Thymus (tissue), 11 donors: Measurements from ENCODE around the gene FBXO39. TPM values are rescaled to one million over a fixed set of nuclear protein-coding genes. Genes with fewer than 3 reads are reported as not detected.

Experiments
- DNase-seq, 9 donors: peaks; one replicate each; pipeline ENCODE4 v3.0.0-alpha.2; 2013; ENCODE audit warnings: low spot score in 9 of 9, low read depth in 6 of 9, missing footprints in 1 of 9
- H3K27ac ChIP-seq, 2 donors: one replicate each; pipeline ENCODE4 v1.5.1; 2013; ENCODE audit warnings: control low read depth in 1 of 2, low read depth in 1 of 2, low read length in 1 of 2, mild to moderate bottlenecking in 1 of 2, moderate library complexity in 1 of 2
- H3K27me3 ChIP-seq, 2 donors: one replicate each; pipeline ENCODE4 v1.5.1; 2013; ENCODE audit warnings: low read length in 1 of 2; ENCODE audit not compliant: control insufficient read depth in 2 of 2, insufficient read depth in 1 of 2
- H3K36me3 ChIP-seq, 2 donors: one replicate each; pipeline ENCODE4 v1.5.1; 2013; ENCODE audit warnings: low read length in 1 of 2, mild to moderate bottlenecking in 1 of 2, moderate library complexity in 1 of 2; ENCODE audit not compliant: control insufficient read depth in 2 of 2, insufficient read depth in 2 of 2
- H3K4me1 ChIP-seq, 2 donors: one replicate each; pipeline ENCODE4 v1.5.1; 2013; ENCODE audit warnings: low read length in 2 of 2; ENCODE audit not compliant: control insufficient read depth in 2 of 2, insufficient read depth in 2 of 2
- H3K4me3 ChIP-seq, 2 donors: one replicate each; pipeline ENCODE4 v1.5.1; 2013; ENCODE audit warnings: low read length in 2 of 2, control low read depth in 1 of 2, mild to moderate bottlenecking in 1 of 2
- H3K9me3 ChIP-seq, 2 donors: one replicate each; pipeline ENCODE4 v1.5.1; 2013; ENCODE audit warnings: low read length in 1 of 2, mild to moderate bottlenecking in 1 of 2; ENCODE audit not compliant: control insufficient read depth in 2 of 2, insufficient read depth in 1 of 2
- WGBS: extraction: QIAGEN DNeasy Blood & Tissue Kit; methylation state at CpG from one replicate; pipeline ENCODE4 v1.1.7; 2013; 5-methylcytosine and 5-hydroxymethylcytosine counted together
- polyA plus RNA-seq: library from polyadenylated mRNA; stranded (reverse); fragments of 200-250 nt; gene quantifications from one replicate; pipeline ENCODE4 v1.2.3, GENCODE V29; 2013
- total RNA-seq: library from RNA; stranded (reverse); fragments of 120-200 nt; gene quantifications from one replicate; pipeline ENCODE4 v1.2.4, GENCODE V29; 2013
- donor health status: healthy.

The FBXO39 gene
- total and polyA plus RNA-seq, 2 donors: 0.09 to 1.0 TPM

- Histone ChIP-seq H3K27ac (no peak overlapping the region), H3K4me3 (no peak overlapping the region), H3K27me3 (peaks cover 32 to 53% of the 10 kb centered on the region in 2 donors), H3K9me3 (peaks cover 0 to 3% of the 10 kb centered on the region in 2 donors), H3K36me3 (no peaks in the 10 kb centered on the region), H3K4me1 (no peaks in the 10 kb centered on the region)
- DNase-seq: no peak
- WGBS: 83% methylated on average over 7 of the region's 7 CpGs
Measured at GRCh38 chr17:6830383-6830986, 54.5 kb downstream of the FBXO39 start.

GRCh38 chr17:6831661-6832263 is 55.7 kb downstream of the FBXO39 start, which contains the start of gene TEKT1:
Gene TEKT1 (minus strand): TSS chr17:6831729. CDS start chr17:6830376, 1,353 bp downstream.
- peaks cover 32 to 63% of the 10 kb centered on the region in 2 donors for H3K27me3 ChIP-seq
- peak; percentile 24 to 73 (median 47) for DNase-seq
- no peak within 1 kb of the TSS for H3K27ac ChIP-seq
- H3K4me1 ChIP-seq: no peaks in the 10 kb centered on the region
- peaks cover 0 to 3% of the 10 kb centered on the region in 2 donors for H3K9me3 ChIP-seq
- H3K4me3 ChIP-seq: peak within 1 kb of the TSS in 1 of 2 donors; percentile 17
- 2% methylated on average over 35 of the region's 35 CpGs for WGBS
- H3K36me3 ChIP-seq: no peaks in the 10 kb centered on the region

Other genes starting within 250 kb of the FBXO39 start
- 0.33 TPM for gene PITPNM3, start 219.7 kb upstream of the FBXO39 start, total RNA-seq
- 0.52 TPM for gene PITPNM3, start 219.7 kb upstream of the FBXO39 start, polyA plus RNA-seq
- gene KIAA0753, start 135.5 kb upstream of the FBXO39 start, total RNA-seq: 11.8 TPM
- 10.8 TPM for gene KIAA0753, start 135.5 kb upstream of the FBXO39 start, polyA plus RNA-seq
- 127 TPM for gene TXNDC17, start 135.2 kb upstream of the FBXO39 start, total RNA-seq
- gene TXNDC17, start 135.2 kb upstream of the FBXO39 start, polyA plus RNA-seq: 117 TPM
- gene MED31, start 124.6 kb upstream of the FBXO39 start, total RNA-seq: 19.7 TPM
- gene MED31, start 124.6 kb upstream of the FBXO39 start, polyA plus RNA-seq: 29.4 TPM
- 0.90 TPM for gene C17orf100, start 124.5 kb upstream of the FBXO39 start, total RNA-seq
- 5.2 TPM for gene C17orf100, start 124.5 kb upstream of the FBXO39 start, polyA plus RNA-seq
- 0.05 TPM for gene SLC13A5, start 62.8 kb upstream of the FBXO39 start, total RNA-seq
- 0.14 TPM for gene SLC13A5, start 62.8 kb upstream of the FBXO39 start, polyA plus RNA-seq
- 41.1 TPM for gene XAF1, start 20.2 kb upstream of the FBXO39 start, total RNA-seq
- 73.2 TPM for gene XAF1, start 20.2 kb upstream of the FBXO39 start, polyA plus RNA-seq
- 0.05 TPM for gene TEKT1, start 55.5 kb downstream of the FBXO39 start, total RNA-seq
- 0.25 TPM for gene TEKT1, start 55.5 kb downstream of the FBXO39 start, polyA plus RNA-seq
- under 0.01 TPM for gene ALOX12, start 219.8 kb downstream of the FBXO39 start, total RNA-seq
- 0.32 TPM for gene ALOX12, start 219.8 kb downstream of the FBXO39 start, polyA plus RNA-seq
- 95.2 TPM for gene RNASEK, start 236.4 kb downstream of the FBXO39 start, total RNA-seq
- 368 TPM for gene RNASEK, start 236.4 kb downstream of the FBXO39 start, polyA plus RNA-seq
- gene BCL6B, start 246.8 kb downstream of the FBXO39 start, total RNA-seq: 3.4 TPM
- gene BCL6B, start 246.8 kb downstream of the FBXO39 start, polyA plus RNA-seq: 2.4 TPM